GM18526 (cell line): Measurements from ENCODE around the gene TENT4B.

ENCODE experiments used
- POLR2A ChIP-seq: IDR thresholded peaks from 3 replicates; pipeline ENCODE4 v1.6.1; 2011; ENCODE audit not compliant: insufficient read length; ENCODE audit errors: extremely low read depth

The TENT4B gene

DNA sequence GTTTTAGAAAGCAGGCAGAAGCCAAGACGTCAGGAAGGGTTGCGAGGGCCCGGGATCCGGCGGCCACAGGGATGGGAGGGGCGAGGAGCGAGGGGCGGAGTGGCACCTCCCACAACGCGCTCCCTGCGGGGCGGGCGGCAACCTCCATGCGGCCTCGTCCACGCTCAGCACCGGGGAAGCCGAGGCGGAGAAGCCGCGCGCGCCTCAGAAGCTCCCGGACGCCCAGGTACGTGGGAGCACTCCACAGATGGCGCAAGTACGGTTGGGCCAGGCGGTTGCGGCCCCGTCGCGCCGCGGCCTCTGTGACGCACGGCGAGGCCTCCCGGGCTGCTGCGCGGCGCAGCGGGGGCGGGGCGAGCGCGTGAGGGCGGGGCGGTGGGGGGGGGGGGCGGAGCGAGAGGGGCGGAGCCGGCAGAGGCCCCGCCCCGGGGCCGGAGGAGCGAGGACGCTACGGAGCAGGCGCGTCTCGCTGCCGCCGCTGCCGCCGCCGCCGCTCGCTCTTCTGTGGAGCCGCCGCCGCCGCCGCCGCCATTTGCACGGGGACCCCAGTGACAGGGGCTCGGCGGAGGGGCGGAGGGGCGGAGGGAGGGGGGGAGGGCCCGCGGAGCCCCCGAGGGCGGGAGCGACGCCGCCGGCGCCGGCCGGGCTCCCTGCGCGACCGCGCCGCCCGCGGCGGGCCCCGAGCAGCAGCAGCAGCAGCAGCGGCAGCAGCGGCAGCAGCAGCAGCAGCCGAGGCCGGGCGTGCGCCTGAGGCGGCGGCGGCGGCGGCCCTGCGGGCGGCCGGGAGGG, at the start of gene TENT4B:
Gene TENT4B (plus strand): TSS at position 500 of the 789 bp plus-strand sequence. CDS start 316 bp downstream, outside the sequence.
- peak; percentile 86 for TF ChIP-seq POLR2A

DNA sequence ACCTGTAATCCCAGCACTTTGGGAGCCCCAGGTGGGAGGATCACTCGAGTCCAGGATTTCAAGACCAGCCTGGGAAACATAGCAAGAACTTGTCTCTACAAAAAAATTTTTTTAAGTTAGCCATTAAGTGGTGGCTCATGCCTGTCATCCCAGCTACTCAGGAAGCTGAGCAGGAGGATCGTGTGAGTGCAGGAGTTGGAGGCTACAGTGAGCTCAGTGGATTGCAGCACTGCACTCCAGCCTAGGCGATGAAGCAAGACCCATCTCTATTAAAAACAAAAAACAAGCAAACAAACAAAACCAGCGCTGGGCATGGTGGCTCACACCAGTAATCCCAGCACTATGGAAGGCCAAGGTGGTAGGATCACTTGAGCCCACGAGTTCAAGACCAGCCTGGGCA, 49.3 kb upstream of the TENT4B start:
- no peak for TF ChIP-seq POLR2A

DNA sequence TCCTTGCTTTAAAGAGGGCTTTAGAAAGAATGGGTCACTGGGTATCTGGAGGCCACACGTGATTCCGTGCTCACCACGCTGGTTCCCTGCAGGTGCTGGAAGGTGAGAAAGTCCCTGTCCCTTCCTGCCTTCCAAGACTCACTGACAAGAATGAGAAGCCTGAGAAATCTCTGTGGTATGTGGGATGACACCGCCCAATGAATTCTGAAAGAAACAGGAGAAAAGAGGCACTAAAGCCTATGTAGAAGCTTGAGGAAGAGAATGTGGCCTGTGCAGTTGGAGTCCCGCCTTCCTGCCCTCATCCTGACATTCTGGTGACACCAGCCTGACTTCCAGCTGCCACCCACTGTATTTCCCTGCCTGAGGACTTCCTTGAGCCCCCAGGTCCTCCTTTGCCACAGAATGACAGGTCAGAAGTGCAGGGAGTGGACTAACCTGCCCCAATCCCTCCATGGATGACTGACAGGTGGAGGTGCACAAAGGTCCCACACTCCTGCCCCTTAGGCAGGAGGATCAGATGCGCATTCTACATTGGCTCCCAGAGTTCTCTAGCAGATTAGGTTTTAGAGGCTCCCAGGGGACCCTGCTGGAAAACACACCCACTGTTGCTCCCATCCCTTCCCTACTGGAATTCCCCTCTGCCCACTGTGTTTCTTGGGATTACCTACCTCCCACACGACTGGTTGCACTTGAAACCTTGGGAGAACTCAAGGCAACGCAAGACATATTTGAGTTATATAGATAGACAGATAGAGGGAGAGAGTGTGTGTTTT, 38.6 kb upstream of the TENT4B start:
- no peak for TF ChIP-seq POLR2A

DNA sequence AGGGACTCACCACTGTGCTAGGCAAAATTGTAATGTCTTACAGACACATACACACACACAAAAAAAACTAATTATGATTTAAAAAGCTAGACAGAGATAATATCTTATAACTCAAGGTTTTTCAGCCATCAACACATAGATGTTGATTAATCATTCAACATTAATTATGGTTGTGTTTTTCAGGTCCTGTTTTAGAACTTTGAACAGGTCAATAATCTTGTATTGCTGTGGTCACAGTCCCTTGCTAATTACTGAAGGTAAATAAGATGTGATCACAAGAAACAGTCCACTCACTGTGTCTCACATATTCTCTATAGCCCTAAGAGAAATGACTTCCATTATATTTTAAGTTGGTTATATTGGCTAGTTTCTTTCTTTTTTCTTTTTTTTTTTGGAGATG, 32.4 kb upstream of the TENT4B start:
- TF ChIP-seq POLR2A: no peak

DNA sequence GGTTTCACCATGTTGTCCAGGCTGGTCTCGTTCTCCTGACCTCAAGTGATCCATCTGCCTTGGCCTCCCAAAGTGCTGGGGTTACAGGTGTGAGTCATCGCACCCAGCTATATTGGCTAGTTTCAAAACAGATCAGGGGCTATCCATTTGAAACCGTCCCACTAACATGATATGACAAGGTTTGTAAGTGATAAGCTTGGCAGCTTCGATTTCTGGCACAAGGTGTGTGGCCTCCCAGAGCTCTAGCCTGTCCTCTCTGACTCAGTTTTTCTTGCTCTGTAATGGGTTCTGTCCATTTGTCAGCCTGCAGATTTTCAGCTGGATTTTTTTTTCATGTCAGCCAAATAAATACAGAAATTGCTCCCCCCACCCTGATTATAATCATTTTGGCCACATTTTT, 31.8 kb upstream of the TENT4B start:
- TF ChIP-seq POLR2A: no peak

DNA sequence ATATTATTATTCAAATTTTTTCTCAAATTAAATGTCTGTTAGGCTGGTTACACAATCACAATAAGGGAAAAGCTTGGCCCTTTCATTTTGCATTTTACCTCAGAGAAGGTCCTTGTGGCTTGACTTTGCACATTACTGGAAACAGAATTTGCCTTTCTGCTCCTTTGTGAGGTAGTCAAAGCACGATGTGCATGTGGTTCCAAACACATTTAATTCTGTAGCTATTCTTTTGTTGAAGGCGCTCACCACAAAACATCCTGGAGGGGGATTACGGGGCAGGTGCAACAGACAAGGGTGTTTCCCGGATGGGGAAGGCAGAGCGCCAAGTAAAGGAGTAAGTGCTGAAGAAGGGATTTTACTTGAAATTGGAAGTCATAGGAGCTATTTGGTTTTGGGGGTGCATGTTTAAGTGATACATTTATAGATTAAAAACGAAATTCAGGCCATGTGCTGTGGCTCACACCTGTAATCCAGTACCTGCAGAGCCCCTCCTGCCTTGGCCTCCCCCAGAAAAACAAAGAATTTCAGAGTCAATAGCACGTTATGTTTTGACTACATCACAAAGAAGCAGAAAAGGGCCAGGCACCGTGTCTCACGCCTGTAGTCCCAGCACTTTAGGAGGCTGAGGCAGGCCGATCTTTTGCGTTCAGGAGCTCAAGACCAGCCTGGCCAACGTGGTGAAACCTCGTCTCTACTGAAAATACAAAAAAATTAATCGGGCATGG, 31.2 kb upstream of the TENT4B start:
- TF ChIP-seq POLR2A: no peak

DNA sequence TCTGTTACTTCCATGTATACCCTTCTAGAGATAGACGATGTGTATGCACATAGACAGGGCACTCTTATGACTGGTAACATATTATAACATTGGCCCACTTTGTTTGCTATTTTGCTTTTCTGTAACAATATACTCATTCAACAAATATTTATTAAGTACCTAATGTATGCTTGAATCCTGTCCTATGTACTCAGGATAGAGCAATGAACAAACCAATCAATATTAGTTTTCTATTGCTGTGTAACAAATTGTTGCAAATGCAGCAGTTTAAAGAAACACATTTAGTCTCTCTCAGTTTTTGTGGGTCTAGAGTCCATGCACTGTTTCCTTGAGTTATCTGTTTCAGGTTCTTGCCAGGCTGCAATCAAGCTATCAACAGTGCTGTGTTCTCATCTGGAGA, 29.7 kb upstream of the TENT4B start:
- no peak for TF ChIP-seq POLR2A

DNA sequence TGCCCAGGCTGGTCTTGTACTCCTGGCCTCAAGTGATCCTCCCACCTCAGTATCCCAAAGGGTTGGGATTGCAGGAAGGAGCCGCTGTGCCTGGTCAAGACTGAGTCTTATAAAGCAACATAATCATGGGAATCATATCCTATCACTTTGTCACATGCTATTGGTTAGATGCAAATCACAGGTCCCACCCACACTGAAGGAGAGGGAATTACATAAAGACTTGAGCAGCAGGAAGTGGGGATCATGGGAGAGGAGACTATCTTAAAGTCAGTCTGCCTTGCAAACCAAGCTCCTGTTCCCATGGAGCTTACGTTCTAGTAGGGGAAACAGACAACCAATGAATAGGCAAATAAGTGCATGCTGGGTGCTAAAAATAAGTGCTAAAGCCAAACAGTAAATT, 28.3 kb upstream of the TENT4B start:
- TF ChIP-seq POLR2A: no peak

DNA sequence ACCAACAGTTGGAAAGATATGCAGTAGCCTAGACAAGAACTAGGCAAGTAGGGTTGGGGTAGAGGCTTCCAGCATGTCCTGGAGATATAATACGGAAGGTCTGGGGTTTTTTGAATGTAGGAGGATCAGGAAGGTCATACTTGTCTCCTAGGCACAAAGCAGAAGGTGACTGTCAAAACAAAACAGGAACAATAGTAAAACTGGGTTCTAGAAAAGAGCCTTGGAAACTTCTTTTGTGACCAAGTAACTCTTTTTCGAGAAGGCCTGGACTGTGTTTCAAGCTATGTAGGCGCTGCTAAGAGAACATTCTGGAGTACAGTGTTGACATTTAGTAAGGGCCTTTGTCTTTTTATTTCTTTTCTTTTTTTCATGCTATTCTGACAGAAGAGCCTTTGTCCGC, 26.9 kb upstream of the TENT4B start:
- no peak for TF ChIP-seq POLR2A

DNA sequence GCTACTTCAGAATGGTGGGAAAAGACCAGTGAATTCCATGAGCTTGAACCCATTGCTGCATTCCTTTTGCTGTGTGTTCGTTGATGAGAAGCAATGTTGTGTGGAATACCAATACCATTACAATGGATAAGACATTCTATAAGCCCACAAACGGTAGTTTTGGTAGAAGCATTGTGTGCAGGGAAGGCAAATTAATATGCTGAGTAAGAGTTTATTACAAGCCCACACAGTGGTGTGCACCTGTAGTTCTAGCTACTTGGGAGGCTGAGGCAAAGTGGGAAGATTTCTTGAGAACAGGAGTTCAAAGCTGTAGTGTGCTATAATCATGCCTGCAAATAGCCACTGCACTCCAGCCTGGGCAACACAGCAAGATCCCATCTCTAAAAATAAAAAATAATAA, 19.9 kb upstream of the TENT4B start:
- no peak for TF ChIP-seq POLR2A

DNA sequence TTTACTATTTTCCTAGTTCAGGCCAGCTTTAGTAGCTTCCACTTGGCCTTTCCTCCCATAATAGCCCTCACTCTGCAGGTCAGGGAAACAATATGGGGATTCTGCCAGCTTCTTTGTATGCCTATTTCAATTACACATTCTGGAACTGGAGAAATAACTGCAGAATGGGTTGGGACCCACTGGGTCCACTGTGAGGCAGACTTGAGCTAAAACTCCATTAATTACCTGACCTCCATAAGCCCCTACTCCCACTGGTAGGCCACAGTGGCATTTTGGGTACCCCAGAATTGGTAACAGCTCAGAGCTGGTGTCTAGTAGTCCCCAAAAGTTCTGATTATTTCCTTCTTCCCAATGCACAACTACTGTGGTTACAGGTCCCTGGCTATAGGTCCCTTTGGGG, 16.7 kb upstream of the TENT4B start:
- TF ChIP-seq POLR2A: no peak

DNA sequence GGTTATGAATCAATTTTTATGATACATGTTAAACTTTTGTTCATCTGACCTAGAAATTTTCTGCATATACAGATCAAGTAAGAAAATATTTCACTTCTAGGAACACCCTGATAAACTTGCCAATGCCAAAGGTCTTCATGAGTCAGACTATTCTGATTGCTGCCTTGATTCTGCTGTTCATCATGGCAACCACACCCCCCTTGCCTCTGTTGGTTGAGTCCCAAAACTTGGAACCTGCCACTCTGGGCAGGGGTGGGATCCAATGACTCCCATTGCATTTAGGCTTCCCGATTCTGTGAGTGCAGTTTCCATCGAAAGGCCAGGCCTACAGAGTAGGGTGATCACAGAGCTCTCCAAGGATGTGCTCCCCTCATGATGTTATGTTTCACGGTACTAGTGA, 15.8 kb upstream of the TENT4B start:
- no peak for TF ChIP-seq POLR2A

DNA sequence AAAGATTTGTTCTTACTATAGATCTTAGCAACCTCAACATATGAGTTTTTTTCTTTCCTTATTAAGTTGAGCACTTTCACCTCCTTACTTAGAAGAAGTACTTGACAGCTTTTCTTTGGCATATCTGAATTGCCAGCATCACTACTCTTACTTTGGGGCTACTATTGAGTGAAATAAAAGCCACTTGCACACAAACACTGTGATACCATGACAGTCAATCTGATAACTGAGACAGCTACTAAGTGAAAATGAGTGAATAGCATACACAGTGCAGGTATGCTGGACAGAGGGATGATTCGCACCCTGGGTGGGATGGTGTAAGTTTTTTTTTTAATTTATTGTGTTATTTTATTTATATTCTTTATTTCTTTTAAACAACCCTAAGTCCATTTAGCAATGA, 13.5 kb upstream of the TENT4B start:
- TF ChIP-seq POLR2A: no peak

DNA sequence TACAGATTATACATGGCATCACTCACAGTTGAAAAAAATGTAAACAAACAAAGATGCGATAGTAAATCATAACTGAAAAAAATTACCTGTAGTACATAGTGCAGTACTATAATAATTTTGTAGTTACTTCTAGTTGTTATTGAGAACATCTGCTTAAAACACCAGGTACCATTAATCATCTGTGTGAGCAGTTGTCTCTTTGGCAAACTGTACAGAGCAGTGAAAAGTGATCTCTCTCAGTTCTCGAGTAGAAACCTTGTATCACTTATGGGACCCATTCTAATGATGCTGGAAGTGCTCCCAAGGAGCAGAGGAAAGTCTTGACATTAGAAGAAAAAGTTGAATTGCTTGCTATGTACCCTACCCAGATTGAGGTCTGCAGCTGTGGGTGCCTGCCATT, 8.9 kb upstream of the TENT4B start:
- no peak for TF ChIP-seq POLR2A

DNA sequence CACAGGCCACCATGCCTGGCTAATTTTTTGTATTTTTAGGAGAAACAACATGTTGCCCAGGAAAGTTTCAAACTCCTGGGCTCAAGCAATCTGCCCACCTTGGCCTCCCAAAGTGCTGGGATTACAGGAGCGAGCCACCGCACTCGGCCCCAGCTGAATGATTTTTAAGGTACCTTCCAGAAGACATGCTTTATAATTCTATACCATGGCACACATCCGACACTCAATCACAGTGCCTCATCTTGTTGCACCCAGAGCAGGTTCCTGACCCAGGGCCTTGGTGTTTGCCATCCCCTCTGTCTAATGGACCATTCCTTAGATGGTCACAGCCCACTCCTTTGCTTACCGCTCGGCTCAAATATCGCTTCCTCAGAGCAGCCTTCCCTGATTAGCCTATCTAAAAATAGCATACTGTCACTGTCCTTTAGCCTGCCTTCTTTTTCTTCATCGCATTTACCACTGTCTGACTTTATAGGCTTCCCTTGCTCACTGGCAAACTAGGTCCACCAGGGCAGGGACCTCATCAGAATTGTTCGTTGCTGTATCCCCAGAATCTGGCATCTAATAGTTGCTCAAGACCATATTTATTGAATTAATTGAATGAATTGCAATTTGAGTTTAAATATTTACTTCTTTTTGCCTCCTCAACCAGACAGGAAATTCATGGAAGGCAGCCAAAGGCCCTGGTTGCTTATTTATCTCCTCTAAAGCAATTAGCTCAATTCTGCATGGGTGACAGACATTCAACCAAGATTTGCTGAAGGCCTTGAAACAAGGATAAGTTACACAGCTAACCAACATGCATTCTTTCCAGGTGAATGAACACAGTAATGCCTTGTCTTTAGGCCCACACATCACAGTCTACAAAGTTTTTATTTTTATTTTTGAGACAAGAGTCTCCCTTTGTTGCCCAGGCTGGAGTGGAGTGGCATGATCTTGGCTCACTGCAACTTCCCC, 6.3 kb upstream of the TENT4B start:
- no peak for TF ChIP-seq POLR2A
